SIG-M5 treated with dmso at 0.1 percent for 504 hours (cell line): ENCODE measurements around the gene CLEC4A.
"Not testable (repeated sequence)": the region's sequence is repeated elsewhere in the genome, so short reads cannot be mapped to it uniquely, and the experiment has no call there.

Source experiments
- DNase-seq: peaks from one replicate; lab custom pipeline; 2025; ENCODE audit not compliant: unreplicated experiment; lab: John Stamatoyannopoulos, UW

Gene CLEC4A

DNA sequence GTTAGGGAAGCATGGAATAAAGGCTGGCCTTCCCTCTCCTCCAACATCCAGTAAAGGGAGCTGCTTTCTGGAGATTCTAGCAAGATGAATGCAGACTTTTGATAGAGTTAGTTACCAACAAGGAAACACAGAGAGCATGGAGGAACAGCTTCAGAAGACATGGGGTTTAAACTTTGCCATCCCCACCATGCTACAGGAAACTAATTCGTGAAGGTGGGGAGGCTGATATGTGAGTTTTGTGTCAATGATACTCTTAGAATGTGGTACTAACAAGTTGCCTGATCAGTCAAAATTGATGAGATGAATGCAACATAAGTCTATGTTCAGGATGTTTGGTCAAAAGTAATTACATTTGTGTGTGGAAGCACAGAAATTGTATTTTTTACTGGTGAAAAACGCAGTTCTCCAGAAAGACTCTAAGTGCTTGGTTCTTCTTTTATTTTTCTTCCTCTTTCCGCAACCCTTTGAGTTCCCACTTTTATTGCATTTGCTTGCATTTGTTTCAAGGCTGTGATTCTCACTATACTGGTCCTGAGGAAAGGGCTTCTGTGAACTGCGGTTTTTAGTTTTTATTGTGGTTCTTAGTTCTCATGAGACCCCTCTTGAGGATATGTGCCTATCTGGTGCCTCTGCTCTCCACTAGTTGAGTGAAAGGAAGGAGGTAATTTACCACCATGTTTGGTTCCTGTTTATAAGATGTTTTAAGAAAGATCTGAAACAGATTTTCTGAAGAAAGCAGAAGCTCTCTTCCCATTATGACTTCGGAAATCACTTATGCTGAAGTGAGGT is at the start of gene CLEC4A:
TSS of gene CLEC4A (plus strand) at position 494 of the 789 bp plus-strand sequence. CDS start at position 756, 262 bp downstream.
- DNase-seq: peak; percentile 61

- DNase-seq: no peak
Observed at GRCh38 chr12:8075935-8076334, 47.5 kb upstream of the CLEC4A start.

DNA sequence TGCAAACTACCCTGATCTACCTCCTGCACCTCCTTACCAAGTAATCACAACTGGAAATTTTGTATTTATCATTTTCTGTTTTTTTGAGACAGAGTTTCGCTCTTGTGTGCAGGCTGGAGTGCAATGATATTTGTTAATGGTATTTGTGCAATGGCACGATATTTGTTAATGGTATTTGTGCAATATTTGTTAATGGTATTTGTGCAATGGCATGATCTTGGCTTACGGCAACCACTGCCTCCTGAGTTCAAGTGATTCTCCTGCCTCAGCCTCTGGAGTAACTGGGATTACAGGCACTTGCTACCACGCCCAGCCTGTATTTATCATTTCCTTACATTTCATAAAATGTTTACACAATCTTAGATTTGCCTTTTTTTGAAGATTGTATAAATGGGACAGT is 47.1 kb upstream of the CLEC4A start:
- no peak for DNase-seq

DNA sequence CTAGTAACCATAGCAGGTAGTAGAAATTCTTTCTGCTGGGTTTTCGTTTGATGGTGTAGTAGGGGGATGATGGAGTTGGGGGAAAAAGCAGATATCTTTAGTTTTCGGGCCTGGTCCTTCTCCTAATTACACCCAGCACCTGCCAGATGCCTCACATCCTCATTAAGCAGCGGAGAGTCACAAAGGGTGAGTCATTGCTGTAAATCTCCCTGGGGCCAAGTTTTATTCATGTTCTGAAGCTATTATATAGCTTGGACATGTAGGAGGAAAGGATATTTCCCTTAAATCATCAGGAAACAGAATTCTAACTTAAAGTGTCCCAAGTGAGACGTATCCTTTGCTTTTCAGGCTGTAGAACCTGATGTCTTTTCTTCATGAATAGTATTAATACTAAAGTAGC is 46.2 kb upstream of the CLEC4A start:
- no peak for DNase-seq

GRCh38 chr12:8078398-8078797 is 45.0 kb upstream of the CLEC4A start:
- peak; percentile 20 for DNase-seq

DNA sequence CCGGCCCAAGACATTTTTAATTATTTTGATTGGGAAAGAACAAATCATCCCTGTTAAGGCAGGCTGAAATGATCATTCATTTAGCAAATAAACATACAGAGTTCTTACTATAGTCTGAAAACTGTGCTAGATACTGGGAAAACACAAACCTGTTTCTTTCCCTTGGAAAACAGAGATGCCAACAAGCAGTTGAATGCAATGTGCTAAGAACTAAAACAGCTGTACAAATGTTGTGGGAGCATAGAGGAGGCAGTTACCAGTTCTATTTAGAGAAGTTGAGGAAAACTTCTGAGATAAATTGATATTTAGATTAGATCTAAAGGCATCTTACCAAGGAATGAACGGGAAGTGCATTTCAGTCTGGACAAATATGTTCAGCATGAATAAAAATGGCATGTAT is 44.5 kb upstream of the CLEC4A start:
- no peak for DNase-seq

DNA sequence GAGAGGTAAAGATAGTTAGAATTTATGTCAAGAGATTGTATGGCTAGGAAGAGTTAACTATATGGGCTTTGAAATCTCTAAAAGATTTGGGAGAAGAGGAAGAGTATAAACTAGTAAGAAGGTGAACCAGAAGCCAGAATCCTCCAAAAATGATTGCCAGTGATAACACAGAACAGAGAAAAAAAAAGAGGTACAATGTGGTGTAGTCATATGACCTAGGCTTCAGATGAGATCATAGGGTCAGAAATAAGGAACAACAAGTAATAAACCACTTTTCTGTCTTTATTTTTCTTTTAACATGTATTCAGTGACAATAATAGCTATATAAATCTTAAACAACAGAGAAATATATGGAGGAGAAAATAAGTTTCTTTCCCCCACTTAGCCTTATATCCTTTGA is 43.3 kb upstream of the CLEC4A start:
- DNase-seq: peak; percentile 43

DNA sequence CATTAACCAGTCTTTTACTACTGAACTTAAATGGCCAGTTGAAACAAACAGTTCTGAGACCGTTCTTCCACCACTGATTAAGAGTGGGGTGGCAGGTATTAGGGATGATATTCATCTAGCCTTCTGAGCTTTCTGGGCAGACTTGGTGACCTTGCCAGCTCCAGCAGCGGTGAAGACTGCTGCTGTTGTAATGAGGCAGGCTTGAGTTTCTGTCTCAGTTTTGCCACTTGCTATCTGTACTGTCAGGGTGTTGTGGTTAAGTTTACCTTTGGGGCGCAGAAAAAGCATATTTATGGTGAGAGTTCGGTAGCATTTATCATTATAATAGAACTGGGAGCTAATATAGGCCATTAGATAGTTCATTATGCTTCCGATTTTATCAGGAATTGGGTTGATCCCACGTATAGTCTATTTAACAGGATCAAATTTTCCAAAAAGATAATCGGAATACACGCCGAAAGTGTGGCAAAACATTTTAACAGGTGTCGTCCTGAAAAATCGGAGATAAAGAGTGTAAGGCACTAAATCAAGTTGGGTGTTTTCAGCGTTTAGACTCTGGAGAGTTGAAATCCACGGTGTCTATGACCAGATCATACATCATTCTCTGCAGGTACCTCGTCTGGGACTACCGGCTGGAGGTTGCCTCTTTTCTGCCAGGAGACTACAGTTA is 42.0 kb upstream of the CLEC4A start:
- no peak for DNase-seq

DNA sequence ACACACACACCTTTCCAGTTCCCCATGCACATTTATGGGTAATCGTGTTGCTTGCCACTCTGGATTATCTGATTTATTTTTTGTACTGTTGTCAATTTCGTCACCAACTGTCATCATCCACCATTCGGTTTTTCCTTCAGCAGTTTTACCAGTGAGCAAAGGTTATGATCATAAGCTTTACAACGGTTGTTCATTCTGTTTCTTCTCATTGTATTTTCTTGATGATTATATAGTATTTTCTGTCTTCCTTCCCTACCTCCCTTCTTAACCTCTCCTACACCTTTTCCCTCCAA is 40.7 kb upstream of the CLEC4A start:
- no peak for DNase-seq

DNA sequence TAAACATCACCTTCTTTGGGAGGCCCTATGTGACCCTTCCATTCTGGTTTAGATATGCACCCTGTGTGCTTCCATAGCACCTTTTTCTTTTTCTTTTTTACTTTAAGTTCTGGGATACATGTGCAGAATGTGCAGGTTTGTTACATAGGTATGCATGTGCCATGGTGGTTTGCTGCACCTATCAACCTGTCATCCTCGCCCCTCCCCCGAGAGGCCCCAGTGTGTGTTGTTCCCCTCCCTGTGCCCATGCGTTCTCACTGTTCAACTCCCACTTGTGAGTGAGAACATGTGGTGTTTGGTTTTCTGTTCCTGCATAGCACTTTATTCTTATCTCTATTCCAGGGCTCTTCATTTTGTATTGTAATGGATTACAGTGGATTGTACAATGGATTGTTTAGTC is 39.1 kb upstream of the CLEC4A start:
- not testable (repeated sequence) for DNase-seq

DNA sequence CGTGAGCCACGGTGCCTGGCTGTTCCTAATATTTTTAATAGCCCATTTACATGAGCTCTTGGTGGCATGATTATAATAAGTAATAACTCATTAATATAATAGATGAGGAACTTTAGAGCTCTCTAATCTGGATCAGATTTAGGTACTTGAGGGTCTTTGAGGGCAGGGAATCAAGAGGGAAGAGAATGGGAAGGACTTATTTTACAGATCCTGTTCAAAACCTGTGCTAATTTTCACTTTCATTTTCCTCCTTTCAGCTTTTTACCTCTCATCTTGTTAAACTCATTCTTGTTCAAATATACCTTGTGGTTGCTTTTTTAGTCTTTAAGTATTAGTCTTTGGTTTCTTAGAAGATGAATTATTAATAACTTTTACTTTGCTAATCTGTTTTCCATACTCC is 35.8 kb upstream of the CLEC4A start:
- no peak for DNase-seq

DNA sequence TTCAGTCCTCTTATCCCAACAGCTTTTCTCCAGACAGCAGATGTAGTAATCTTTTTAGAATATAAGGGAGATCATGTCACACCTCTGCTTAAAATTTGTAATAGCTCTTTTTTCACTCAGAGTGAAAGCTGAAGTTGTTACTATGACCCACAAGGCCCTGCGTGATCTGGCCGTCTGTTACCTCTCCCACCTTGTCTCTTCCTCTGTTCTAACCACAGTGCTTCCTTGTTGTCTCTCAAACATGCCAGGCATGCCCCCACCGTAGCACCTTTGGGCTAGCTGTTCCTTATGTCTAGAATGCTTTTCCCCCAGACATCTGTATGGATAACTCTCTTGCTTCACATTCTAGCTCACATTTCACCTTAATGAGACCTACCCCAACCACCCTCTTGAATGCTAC is 34.8 kb upstream of the CLEC4A start:
- DNase-seq: no peak

- DNase-seq: not testable (repeated sequence)
Observed at GRCh38 chr12:8089277-8089676, 34.1 kb upstream of the CLEC4A start.

- no peak for DNase-seq
Observed at GRCh38 chr12:8089716-8090115, 33.7 kb upstream of the CLEC4A start.

GRCh38 chr12:8093291-8093690 is 30.1 kb upstream of the CLEC4A start:
- no peak for DNase-seq

- peak; percentile 37 for DNase-seq
Observed at GRCh38 chr12:8096281-8096915, 27.0 kb upstream of the CLEC4A start.

- no peak for DNase-seq
Observed at GRCh38 chr12:8099235-8099634, 24.2 kb upstream of the CLEC4A start.

GRCh38 chr12:8108808-8109398 is 14.5 kb upstream of the CLEC4A start:
- peak; percentile 77 for DNase-seq

DNA sequence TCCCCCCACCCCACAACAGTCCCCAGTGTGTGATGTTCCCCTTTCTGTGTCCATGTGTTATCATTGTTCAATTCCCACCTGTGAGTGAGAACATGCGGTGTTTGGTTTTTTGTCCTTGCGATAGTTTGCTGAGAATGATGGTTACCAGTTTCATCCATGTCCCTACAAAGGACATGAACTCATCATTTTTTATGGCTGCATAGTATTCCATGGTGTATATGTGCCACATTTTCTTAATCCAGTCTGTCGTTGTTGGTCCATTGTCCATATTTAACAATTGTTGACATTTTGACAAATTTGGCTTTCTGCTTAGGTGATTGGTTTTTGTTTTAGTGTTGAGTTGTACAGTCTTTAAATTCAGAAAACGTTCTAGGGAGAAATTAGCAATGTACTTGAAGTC is 10.3 kb upstream of the CLEC4A start:
- not testable (repeated sequence) for DNase-seq

DNA sequence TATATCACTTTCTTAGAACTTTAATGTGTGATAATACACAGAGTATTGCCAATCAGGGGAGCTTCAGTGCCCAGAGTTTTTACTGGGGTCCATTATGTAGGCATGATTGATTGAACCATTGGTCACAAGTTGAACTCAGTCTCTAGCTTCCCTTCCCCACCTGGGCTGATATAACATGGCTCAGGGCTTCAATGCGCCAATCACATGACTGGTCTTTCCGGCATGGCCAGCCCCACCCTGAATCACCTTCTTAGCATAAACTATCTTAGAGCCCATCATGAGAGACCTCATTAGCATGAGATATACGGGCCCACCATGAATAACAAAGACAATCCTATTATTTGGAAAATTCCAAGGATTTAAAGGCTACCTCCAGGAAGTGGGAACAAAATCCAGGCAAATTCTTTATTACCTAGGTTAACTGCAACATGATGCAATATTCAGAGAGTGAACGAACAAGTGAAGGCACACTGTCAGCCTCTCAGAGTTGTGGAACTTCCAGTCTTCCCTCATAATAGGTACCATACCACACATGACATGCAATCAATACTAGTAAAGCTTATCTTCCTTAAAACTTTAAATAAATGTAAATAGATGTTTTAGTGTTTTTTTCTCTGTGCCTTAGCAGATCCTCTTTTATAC is 3.2 kb upstream of the CLEC4A start:
- DNase-seq: no peak

DNA sequence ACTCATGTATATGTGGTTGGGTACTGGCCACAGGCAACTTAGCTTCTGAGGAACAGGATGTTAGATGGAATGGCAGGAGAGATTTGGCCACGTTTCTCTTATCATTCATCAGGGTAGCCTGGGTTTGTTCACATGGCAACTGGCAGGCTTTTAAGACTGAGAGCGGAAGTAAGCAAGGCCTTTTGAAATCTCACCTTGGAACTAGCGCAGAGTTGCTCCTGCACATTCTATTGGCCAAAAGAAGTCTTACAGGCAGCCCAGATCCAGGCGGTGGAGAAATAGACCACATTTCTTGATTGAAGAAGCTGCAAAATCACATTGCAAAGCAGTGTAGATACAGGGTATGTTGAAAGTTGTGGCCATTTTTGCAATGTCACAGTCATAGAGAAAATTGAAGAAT is 3.7 kb downstream of the CLEC4A start:
- peak; percentile 70 for DNase-seq
